Measurements from ENCODE around the gene ADAM10.
A peak's percentile ranks its signal among the peaks of the same experiment; 100 is the strongest.

Gene ADAM10

DNA sequence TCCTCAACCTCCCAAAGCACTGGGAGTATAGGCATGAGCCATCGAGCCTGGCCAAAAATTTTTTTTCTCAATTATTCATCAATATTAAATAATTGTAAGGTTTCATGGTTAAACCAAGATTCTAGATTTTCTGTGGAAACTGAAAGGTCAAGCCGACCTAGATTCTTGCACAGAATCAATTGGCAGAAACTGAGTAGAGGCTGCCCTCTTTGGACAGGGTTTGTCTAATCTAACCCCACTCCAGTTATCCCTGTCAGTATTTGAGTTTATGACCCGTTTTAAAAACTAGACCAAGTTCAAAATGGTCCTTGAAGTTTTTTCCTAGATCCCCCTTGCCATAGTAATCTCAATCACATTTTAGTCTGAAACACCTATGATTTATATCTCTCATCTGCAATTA lies 8.6 kb upstream of the ADAM10 start:
- DNase-seq: peak in 1 of 2 donors; percentile 44
- Histone ChIP-seq H4K91ac (ENCODE audit: low read depth, low read length) (no peak overlapping the region), H3K23ac (ENCODE audit: low read length) (no peak overlapping the region), H3K27ac (ENCODE audit: low read depth, low read length) (no peak overlapping the region), H2BK120ac (ENCODE audit: insufficient read depth, low read length, poor library complexity) (no peak overlapping the region), H3K36me3 (ENCODE audit: control insufficient read depth in 1 of 2, insufficient read depth in 2 of 2, low read length in 2 of 2) (no peaks in the 10 kb centered on the region), H3K4ac (ENCODE audit: low read depth, low read length) (no peak overlapping the region), H3K4me1 (ENCODE audit: control insufficient read depth in 1 of 2, insufficient read depth in 2 of 2, low read length in 2 of 2) (no peaks in the 10 kb centered on the region), H2AFZ (ENCODE audit: insufficient read depth, low read length, poor library complexity) (no peak overlapping the region), H2BK5ac (ENCODE audit: low read depth, low read length, poor library complexity) (no peak overlapping the region), H3K4me3 (ENCODE audit: low read depth, low read length) (no peak overlapping the region), H3K14ac (ENCODE audit: low read length) (no peak overlapping the region), H3K9me3 (ENCODE audit: insufficient read depth, low read depth, low read length) (no peaks in the 10 kb centered on the region), H3K18ac (ENCODE audit: low read length) (no peak overlapping the region), H3K9ac (ENCODE audit: low read length) (no peak overlapping the region), H3K27me3 (ENCODE audit: insufficient read depth, low read length) (no peaks in the 10 kb centered on the region), H4K8ac (ENCODE audit: low read depth, low read length) (no peak overlapping the region), H3K79me1 (ENCODE audit: low read length) (no peaks in the 10 kb centered on the region), H3K4me2 (ENCODE audit: low read length) (no peak overlapping the region), H2BK12ac (ENCODE audit: low read length) (no peak overlapping the region), H4K12ac (ENCODE audit: low read depth, low read length) (no peak overlapping the region), H3K79me2 (ENCODE audit: control insufficient read depth, insufficient read depth, low read length, poor library complexity) (no peaks in the 10 kb centered on the region), H2AK5ac (ENCODE audit: low read length) (no peak overlapping the region)
- no CpG with 5 or more reads among the region's 3 CpGs for WGBS (ENCODE audit: extremely low coverage, insufficient coverage, insufficient read length)

DNA sequence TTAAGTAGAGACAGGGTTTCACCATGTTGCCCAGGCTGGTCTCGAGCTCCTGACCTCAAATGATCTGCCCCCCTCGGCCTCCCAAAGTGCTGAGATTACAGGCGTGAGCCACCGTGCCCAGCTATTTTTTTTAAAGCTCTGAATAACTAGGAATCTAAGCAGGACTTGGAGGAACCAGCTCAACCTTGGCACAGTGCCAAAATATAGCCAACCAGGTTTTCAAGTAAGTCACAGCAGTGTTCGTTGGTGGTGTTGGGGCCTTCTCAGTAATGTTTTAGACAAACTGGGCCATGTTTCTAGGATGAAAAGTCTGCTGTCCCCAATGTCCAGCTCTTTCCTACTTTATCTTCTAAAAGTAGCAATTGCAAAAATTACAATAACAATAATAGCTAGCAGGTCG lies 6.4 kb upstream of the ADAM10 start:
- no peak overlapping the region for H3K4ac ChIP-seq (ENCODE audit: low read depth, low read length)
- H3K9ac ChIP-seq (ENCODE audit: low read length): no peak overlapping the region
- no peaks in the 10 kb centered on the region for H3K79me1 ChIP-seq (ENCODE audit: low read length)
- H3K9me3 ChIP-seq (ENCODE audit: insufficient read depth, low read depth, low read length): no peaks in the 10 kb centered on the region
- no peak overlapping the region for H3K14ac ChIP-seq (ENCODE audit: low read length)
- WGBS (ENCODE audit: extremely low coverage, insufficient coverage, insufficient read length): no CpG with 5 or more reads among the region's 6 CpGs
- no peaks in the 10 kb centered on the region for H3K79me2 ChIP-seq (ENCODE audit: control insufficient read depth, insufficient read depth, low read length, poor library complexity)
- H2AK5ac ChIP-seq (ENCODE audit: low read length): no peak overlapping the region
- H4K91ac ChIP-seq (ENCODE audit: low read depth, low read length): no peak overlapping the region
- H3K4me2 ChIP-seq (ENCODE audit: low read length): no peak overlapping the region
- H2BK120ac ChIP-seq (ENCODE audit: insufficient read depth, low read length, poor library complexity): no peak overlapping the region
- H2BK12ac ChIP-seq (ENCODE audit: low read length): no peak overlapping the region
- no peak overlapping the region for H4K8ac ChIP-seq (ENCODE audit: low read depth, low read length)
- H2BK5ac ChIP-seq (ENCODE audit: low read depth, low read length, poor library complexity): no peak overlapping the region
- H3K4me1 ChIP-seq (ENCODE audit: control insufficient read depth in 1 of 2, insufficient read depth in 2 of 2, low read length in 2 of 2): no peaks in the 10 kb centered on the region
- H3K18ac ChIP-seq (ENCODE audit: low read length): no peak overlapping the region
- H2AFZ ChIP-seq (ENCODE audit: insufficient read depth, low read length, poor library complexity): no peak overlapping the region
- no peaks in the 10 kb centered on the region for H3K27me3 ChIP-seq (ENCODE audit: insufficient read depth, low read length)
- H3K36me3 ChIP-seq (ENCODE audit: control insufficient read depth in 1 of 2, insufficient read depth in 2 of 2, low read length in 2 of 2): no peaks in the 10 kb centered on the region
- no peak overlapping the region for H3K23ac ChIP-seq (ENCODE audit: low read length)
- H3K4me3 ChIP-seq (ENCODE audit: low read depth, low read length): no peak overlapping the region
- H4K12ac ChIP-seq (ENCODE audit: low read depth, low read length): no peak overlapping the region
- H3K27ac ChIP-seq (ENCODE audit: low read depth, low read length): no peak overlapping the region
- peak in 1 of 2 donors; percentile 68 for DNase-seq

DNA sequence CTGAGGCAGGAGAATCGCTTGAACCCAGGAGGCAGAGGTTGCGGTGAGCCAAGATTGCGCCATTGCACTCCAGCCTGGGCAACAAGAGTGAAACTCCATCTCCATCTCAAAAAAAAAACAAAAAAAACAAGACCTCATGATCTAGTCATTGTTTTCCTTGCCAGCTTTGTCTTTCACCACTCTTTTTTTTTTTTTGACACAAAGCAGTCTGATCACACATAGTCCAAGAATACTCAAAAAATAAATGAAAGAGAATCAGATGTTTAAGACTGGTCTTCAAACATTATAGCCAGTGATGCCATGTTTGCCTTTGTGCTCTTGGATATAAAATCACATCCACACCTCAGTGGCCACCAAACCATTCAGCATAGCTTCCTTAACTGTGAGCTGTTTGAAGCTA lies 5.8 kb upstream of the ADAM10 start:
- Histone ChIP-seq H4K12ac (ENCODE audit: low read depth, low read length) (no peak overlapping the region), H3K4me3 (ENCODE audit: low read depth, low read length) (no peak overlapping the region), H3K9ac (ENCODE audit: low read length) (no peak overlapping the region), H3K27ac (ENCODE audit: low read depth, low read length) (no peak overlapping the region), H3K4me2 (ENCODE audit: low read length) (no peak overlapping the region), H2AK5ac (ENCODE audit: low read length) (no peak overlapping the region), H2BK5ac (ENCODE audit: low read depth, low read length, poor library complexity) (no peak overlapping the region), H3K79me1 (ENCODE audit: low read length) (no peaks in the 10 kb centered on the region), H2BK120ac (ENCODE audit: insufficient read depth, low read length, poor library complexity) (no peak overlapping the region), H4K91ac (ENCODE audit: low read depth, low read length) (no peak overlapping the region), H3K18ac (ENCODE audit: low read length) (no peak overlapping the region), H3K23ac (ENCODE audit: low read length) (no peak overlapping the region), H3K36me3 (ENCODE audit: control insufficient read depth in 1 of 2, insufficient read depth in 2 of 2, low read length in 2 of 2) (no peaks in the 10 kb centered on the region), H3K4ac (ENCODE audit: low read depth, low read length) (no peak overlapping the region), H2AFZ (ENCODE audit: insufficient read depth, low read length, poor library complexity) (no peak overlapping the region), H3K14ac (ENCODE audit: low read length) (no peak overlapping the region), H3K27me3 (ENCODE audit: insufficient read depth, low read length) (no peaks in the 10 kb centered on the region), H4K8ac (ENCODE audit: low read depth, low read length) (no peak overlapping the region), H3K9me3 (ENCODE audit: insufficient read depth, low read depth, low read length) (no peaks in the 10 kb centered on the region), H2BK12ac (ENCODE audit: low read length) (no peak overlapping the region), H3K4me1 (ENCODE audit: control insufficient read depth in 1 of 2, insufficient read depth in 2 of 2, low read length in 2 of 2) (no peaks in the 10 kb centered on the region), H3K79me2 (ENCODE audit: control insufficient read depth, insufficient read depth, low read length, poor library complexity) (no peaks in the 10 kb centered on the region)
- no CpG with 5 or more reads among the region's 3 CpGs for WGBS (ENCODE audit: extremely low coverage, insufficient coverage, insufficient read length)
- DNase-seq: no peak

DNA sequence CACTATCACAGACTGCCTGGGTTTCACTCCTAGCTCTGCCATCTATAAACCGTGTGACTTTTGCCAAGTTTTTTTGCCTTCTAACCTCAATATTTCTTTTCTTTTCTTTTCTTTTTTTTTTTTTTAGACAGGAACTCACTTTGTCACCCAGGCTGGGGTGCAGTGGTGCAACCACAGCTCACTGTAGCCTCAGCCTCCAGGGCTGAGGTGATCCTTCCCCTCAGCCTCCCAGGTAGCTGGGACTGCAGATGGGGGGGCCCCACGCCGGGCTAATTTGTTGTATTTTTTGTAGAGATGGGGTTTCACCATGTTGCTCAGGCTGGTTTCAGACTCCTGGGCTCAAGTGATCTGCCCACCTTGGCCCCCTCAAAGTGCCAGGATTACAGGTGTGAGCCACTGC lies 3.2 kb upstream of the ADAM10 start:
- Histone ChIP-seq H2BK120ac (ENCODE audit: insufficient read depth, low read length, poor library complexity) (no peak overlapping the region), H3K18ac (ENCODE audit: low read length) (no peak overlapping the region), H3K4me3 (ENCODE audit: low read depth, low read length) (no peak overlapping the region), H2BK12ac (ENCODE audit: low read length) (no peak overlapping the region), H3K9ac (ENCODE audit: low read length) (no peak overlapping the region), H4K12ac (ENCODE audit: low read depth, low read length) (no peak overlapping the region), H3K36me3 (ENCODE audit: control insufficient read depth in 1 of 2, insufficient read depth in 2 of 2, low read length in 2 of 2) (no peaks in the 10 kb centered on the region), H3K27ac (ENCODE audit: low read depth, low read length) (no peak overlapping the region), H3K79me2 (ENCODE audit: control insufficient read depth, insufficient read depth, low read length, poor library complexity) (peaks cover 12% of the 10 kb centered on the region), H2BK5ac (ENCODE audit: low read depth, low read length, poor library complexity) (no peak overlapping the region), H2AK5ac (ENCODE audit: low read length) (no peak overlapping the region), H4K91ac (ENCODE audit: low read depth, low read length) (no peak overlapping the region), H3K9me3 (ENCODE audit: insufficient read depth, low read depth, low read length) (no peaks in the 10 kb centered on the region), H2AFZ (ENCODE audit: insufficient read depth, low read length, poor library complexity) (no peak overlapping the region), H3K14ac (ENCODE audit: low read length) (no peak overlapping the region), H4K8ac (ENCODE audit: low read depth, low read length) (no peak overlapping the region), H3K23ac (ENCODE audit: low read length) (no peak overlapping the region), H3K4me1 (ENCODE audit: control insufficient read depth in 1 of 2, insufficient read depth in 2 of 2, low read length in 2 of 2) (no peaks in the 10 kb centered on the region), H3K4ac (ENCODE audit: low read depth, low read length) (no peak overlapping the region), H3K79me1 (ENCODE audit: low read length) (peaks cover 10% of the 10 kb centered on the region), H3K4me2 (ENCODE audit: low read length) (no peak overlapping the region), H3K27me3 (ENCODE audit: insufficient read depth, low read length) (no peaks in the 10 kb centered on the region)
- DNase-seq: no peak
- WGBS (ENCODE audit: extremely low coverage, insufficient coverage, insufficient read length): no CpG with 5 or more reads among the region's 3 CpGs

Measured in trophoblast cell (in vitro differentiated cells and primary cell).